Esophagus muscularis mucosa (tissue), 3 donors: Measurements from ENCODE around the gene PARL.
"Not testable (repeated sequence)": the region's sequence is repeated elsewhere in the genome, so short reads cannot be mapped to it uniquely, and the experiment has no call there.

Source experiments
- CTCF ChIP-seq, 3 experiments: fragments of 200-600 bp in 2 of 3; fragments of 450-650 bp in 1 of 3; sonication (generic) in 2 of 3; IDR thresholded peaks; one replicate each; pipeline ENCODE4 v1.5.1; 2017 to 2019; ENCODE audit warnings: antibody characterized with exemption in 3 of 3, mild to moderate bottlenecking in 2 of 3, moderate library complexity in 1 of 3
- EP300 ChIP-seq: sonication (generic); formaldehyde crosslinking; IDR thresholded peaks from one replicate; pipeline ENCODE4 v1.6.1; 2017; ENCODE audit warnings: antibody characterized with exemption

GRCh38 chr3:183877227-183877626 lies 7.5 kb downstream of the PARL start:
- TF ChIP-seq CTCF (IDR thresholded peaks at IDR 0.05); EP300: not testable (repeated sequence)
